B cell (primary cell): ENCODE results near the gene PARD6G.

Experiments used
- EZH2 ChIP-seq: IDR thresholded peaks from 2 replicates; pipeline ENCODE4 v1.6.1; 2012; ENCODE audit warnings: borderline replicate concordance, low read depth, mild to moderate bottlenecking, moderate library complexity, low read length; ENCODE audit not compliant: insufficient read depth, poor library complexity, severe bottlenecking
- TF ChIP-seq, protein P1 (sequence below): fragments of 200-600 bp; IDR thresholded peaks from one replicate; pipeline ENCODE4 v1.8.0; 2022; ENCODE audit warnings: antibody characterized with exemption, mild to moderate bottlenecking

DNA sequence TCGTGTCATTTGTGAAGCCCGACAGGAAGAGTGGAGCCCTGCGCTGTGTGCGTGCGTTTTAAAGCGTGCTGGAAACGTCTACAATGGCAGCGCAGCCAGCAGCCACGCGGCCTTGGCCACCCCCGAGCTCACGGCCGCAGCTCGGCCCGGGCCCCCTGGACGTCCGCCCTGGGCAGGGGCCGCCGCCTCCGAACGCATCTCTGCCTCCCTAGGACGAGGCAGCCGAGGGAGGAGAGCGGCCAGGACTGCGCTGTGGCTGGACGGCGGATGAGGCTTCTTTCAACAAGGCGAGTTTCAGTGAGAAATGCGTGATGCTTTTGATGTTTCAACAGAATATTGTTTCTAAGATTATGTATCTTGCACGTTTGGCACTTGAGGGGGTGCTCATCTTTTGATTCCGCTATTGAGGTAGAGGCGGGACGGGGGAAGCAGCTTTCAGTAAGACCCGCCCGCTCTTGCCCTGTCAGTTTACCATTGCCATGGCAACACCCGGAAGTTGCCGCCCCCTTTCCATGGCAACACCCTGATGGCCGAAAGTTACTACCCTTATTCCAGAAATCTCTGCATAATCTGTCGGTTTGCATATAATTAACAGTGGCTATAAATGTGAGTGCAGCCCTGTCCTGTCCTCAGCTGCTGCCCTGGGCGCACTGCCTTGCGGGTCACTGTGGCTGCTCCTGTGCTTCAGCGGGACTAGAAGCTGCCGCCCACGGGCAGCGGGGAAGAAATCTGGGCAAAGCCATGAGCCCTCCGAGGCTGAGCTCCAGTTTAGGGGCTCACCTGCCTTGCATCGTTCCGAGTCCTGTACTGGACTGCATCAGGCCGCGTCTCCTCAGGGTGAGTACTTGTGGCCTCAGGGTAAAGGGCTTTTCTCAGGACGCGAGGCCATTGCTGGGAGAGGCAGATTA is 99.6 kb downstream of the PARD6G start:
- TF ChIP-seq, protein P1, sequence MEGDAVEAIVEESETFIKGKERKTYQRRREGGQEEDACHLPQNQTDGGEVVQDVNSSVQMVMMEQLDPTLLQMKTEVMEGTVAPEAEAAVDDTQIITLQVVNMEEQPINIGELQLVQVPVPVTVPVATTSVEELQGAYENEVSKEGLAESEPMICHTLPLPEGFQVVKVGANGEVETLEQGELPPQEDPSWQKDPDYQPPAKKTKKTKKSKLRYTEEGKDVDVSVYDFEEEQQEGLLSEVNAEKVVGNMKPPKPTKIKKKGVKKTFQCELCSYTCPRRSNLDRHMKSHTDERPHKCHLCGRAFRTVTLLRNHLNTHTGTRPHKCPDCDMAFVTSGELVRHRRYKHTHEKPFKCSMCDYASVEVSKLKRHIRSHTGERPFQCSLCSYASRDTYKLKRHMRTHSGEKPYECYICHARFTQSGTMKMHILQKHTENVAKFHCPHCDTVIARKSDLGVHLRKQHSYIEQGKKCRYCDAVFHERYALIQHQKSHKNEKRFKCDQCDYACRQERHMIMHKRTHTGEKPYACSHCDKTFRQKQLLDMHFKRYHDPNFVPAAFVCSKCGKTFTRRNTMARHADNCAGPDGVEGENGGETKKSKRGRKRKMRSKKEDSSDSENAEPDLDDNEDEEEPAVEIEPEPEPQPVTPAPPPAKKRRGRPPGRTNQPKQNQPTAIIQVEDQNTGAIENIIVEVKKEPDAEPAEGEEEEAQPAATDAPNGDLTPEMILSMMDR, result no peak
- no peak for TF ChIP-seq EZH2
